ENCODE data around the gene STK32C.
"Not testable (repeated sequence)": the region's sequence is repeated elsewhere in the genome, so short reads cannot be mapped to it uniquely, and the experiment has no call there.

The STK32C gene

GRCh38 chr10:132216441-132216840 lies 91.3 kb downstream of the STK32C start:
- not testable (repeated sequence) for DNase-seq (ENCODE audit: low read depth in 1 of 2, low spot score in 1 of 2)

- no peak for DNase-seq (ENCODE audit: low read depth in 1 of 2, low spot score in 1 of 2)
These were observed 93.8 kb downstream of the STK32C start for GRCh38 chr10:132213917-132214316.

DNA sequence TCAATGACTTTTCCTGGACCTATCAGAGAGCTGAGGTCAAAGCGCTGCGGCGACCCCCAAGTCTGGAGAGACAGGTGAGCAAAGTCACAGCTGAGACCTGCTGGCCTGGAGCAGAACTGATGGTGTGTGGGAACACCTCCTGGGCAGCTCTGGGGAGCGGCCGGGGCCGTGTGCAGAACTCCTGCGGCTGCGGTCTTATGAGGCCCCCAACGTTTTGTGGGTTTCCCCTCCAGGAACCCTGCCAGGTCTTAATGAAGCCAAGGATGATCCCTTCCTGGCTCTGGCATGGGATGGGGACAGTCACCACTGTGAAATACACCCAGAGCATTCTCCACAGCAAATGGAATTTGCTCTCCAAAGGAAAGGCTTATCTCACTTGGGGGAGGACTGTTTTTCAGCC lies 94.9 kb downstream of the STK32C start:
- no peak for DNase-seq (ENCODE audit: low read depth in 1 of 2, low spot score in 1 of 2)

DNA sequence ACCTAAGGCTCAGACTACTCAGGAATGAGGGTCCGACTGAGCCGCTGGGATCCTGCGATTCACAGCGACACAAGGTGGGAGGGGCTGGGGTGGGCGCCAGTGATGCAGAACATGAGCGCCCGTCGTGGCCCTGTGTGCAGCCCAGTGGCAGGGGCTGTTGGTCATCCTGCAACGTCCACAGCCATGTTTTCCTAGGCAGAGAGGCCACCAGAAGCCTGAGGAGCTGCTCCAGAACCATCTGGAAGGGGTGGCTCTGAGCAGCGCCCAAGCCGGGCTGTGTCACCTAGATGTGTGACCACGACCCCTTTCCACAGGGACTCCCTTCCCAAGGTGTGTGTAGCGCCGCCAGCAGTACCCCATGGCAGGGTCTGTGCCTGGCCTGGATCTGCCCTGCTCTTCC lies 96.5 kb downstream of the STK32C start:
- no peak for DNase-seq (ENCODE audit: low read depth in 1 of 2, low spot score in 1 of 2)

DNA sequence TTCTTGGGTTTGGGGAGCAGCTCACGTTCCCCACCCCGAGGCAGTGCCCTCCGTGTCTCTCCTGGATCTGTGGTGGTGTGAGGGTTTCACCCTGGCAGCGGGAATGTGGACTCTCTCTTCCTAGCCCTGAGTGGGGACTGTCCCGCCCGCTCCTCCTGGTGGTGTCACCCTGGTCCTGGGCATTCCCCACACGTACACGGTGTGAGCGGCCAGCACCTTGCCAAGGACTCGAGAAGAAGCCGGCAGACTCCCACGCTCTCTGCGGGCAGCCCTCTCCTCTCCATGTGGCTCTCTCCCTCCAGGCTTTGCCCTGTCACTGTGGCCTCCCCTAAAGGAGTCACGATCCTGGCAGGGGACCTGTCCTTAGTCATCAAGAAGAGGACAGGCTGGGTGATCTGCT lies 97.0 kb downstream of the STK32C start:
- no peak for DNase-seq (ENCODE audit: low read depth in 1 of 2, low spot score in 1 of 2)

DNA sequence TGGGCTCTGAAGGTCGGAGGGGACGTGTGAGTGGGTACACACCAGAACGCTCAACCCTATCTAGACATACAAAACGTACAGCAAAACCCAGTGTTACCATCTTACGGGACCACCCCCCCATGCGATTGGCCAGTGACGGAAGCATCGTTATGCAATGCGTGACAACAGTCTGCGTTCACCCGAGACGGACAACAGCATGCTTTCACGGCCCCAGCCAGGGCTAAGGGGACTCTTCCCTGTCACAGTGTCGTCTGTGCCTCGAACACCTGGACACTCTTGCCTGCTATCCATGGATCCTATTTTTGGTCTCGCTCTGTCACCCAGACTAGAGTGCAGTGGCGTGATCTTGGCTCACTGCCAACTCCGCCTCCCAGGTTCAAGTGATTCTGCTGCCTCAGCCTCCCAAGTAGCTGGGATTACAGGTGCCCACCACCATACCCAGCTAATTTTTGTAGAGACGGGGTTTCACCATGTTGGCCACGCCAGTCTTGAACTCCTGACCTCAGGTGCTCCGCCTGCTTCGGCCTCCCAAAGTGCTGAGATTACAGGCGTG lies 97.7 kb downstream of the STK32C start:
- DNase-seq (ENCODE audit: low read depth in 1 of 2, low spot score in 1 of 2): no peak

DNA sequence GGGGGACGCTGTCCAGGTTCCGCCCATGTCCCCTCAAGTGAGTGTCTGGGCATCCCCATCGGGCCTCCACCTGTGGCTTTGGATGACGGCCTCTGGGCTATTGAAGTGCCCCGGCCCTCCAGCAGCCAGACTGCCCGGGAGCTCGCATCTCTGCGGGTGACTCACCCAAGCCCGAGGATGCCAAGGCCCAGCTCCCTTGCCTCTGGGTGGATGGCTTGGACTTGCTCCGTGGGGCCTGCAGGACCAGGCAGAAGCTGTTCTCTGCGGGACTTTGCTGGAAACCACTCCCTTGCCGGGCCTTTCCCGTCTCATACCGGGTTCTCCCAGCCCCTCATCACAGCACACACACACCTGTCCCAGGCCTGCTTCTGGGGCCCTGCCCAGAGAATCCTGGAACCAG lies 98.6 kb downstream of the STK32C start:
- no peak for DNase-seq (ENCODE audit: low read depth in 1 of 2, low spot score in 1 of 2)

DNA sequence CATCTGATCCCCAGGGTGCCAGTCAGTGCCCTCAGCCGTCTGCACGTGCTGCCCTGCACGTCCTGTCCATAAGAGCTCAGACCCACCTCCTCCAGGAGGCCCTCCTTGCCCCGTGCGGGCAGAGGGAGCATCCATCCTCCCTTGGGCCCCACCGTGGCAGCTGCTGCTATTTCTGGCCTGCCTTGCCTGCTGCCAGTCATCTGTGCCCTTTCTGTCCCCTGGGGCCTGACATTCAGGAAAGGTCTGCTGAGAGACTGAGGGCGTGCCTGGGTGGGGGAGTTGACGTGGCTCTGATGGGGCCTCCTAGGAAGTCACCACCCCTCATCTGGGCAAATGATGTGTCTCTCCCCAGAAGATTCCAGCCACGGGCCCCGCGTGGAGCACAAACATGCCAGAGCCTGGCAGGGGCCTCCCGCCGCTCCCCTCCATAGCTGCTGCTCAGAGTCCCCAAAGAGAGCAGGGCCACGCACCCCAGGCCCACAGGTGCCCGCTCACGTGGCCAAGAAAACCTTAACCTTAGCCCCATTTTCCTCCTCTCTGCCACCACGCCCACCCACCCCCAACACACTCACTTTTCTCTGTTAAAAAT lies 99.2 kb downstream of the STK32C start:
- no peak for DNase-seq (ENCODE audit: low read depth in 1 of 2, low spot score in 1 of 2)

GRCh38 chr10:132207536-132208461 lies 100.0 kb downstream of the STK32C start:
- no peak for DNase-seq (ENCODE audit: low read depth in 1 of 2, low spot score in 1 of 2)

DNA sequence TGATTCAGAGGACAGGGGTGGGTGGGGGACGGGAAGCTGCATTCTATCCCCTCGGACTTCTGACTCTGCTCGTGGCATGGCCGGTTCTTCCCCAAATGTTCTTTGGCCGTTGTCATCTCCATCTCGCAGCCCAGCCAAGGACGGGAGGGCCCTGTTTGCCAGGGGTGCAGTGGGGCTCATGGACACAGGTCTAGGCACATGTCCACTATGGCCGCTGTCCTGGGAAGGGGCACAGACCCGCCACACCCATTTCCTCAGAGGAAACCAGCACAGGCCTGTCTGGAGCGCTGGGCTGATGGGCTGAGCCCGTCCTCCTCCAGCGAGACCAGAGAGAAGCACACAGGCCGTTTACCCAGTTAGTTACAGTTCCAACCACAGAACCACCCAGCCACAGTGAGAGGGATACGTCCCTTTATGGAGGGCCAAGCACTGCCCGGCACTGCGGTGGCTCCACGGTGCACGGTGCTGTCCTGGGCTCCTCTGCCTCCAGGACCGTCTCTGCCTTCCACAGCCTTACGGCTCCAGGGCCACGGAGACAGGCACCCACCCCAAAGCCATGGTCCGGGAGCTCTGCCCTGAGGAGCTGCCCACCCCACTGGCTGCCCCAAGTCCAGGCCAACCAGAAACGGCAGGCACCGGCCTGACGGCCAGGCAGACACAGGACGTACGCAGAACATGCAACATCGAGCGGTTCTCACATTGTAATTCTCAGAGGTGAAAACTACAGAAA lies 100.8 kb downstream of the STK32C start:
- no peak for DNase-seq (ENCODE audit: low read depth in 1 of 2, low spot score in 1 of 2)

GRCh38 chr10:132206377-132206745 lies 101.4 kb downstream of the STK32C start:
- DNase-seq (ENCODE audit: low read depth in 1 of 2, low spot score in 1 of 2): no peak

DNA sequence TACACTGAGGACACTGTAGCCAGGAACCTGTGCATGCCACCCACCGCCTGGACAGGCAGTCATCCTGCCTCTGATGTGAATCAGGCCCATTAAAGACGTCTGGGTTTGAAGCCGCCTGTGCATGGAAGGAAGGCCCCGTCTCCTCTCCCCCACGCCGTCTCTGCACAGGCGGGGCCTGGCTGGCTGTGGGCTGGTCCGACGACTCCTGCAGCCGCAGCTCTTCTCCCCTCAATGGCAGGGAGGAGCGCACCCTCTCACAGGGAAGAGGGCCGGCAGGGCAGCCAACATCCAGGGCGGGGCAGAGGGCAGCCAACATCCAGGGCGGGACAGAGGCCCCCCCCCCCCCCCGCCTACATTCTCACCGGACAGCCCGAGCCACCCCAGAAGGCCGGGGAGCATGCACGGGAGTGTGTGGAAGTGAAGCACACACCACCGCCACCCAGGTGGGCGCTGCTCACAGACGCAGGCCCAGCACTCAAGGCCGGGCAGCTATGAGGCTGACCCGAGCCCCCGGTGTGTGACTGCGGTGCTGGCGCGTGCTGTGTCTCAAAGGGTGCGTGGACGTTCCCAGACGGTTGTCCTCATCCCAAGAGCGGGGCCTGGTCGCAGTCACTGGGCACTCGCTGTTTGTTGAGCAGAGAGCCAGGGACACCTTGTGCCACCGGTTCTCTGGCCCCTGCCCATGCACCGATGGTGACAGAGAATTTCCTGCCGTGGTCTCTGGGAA lies 101.9 kb downstream of the STK32C start:
- no peak for DNase-seq (ENCODE audit: low read depth in 1 of 2, low spot score in 1 of 2)

DNA sequence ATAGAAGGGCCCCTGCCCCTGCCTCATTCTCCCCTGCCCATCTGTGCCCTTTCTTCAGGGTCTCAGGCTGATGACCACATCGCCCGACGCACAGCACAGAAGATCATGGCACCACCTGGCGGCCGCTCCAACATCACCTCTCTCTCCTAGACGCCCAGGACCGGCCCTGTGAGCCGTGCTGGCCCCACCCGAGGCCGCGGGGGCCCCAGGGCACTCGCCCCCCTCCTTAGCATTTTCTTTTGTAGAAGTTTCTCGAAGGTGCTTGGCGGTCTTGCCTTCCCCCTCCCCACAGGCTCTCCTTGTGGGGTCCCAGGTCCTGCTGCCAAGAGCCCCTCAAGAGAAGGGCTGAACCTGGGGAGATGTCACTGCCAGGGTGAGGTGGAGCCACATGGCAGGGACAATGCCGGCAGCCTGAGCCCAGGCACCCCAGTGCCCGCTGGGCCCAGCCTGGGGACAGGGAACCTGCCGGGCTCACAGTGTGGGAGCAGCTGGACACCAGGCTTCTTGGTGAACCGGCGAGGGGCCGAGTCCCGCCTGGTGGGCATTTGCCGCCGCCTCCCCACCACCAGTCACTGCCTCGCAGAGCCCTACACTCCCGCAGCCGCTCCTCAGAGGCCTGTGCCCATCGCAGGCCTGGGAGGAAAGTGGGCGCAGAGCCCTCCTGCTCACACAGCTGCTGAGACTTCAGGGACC lies 102.8 kb downstream of the STK32C start:
- no peak for DNase-seq (ENCODE audit: low read depth in 1 of 2, low spot score in 1 of 2)

DNA sequence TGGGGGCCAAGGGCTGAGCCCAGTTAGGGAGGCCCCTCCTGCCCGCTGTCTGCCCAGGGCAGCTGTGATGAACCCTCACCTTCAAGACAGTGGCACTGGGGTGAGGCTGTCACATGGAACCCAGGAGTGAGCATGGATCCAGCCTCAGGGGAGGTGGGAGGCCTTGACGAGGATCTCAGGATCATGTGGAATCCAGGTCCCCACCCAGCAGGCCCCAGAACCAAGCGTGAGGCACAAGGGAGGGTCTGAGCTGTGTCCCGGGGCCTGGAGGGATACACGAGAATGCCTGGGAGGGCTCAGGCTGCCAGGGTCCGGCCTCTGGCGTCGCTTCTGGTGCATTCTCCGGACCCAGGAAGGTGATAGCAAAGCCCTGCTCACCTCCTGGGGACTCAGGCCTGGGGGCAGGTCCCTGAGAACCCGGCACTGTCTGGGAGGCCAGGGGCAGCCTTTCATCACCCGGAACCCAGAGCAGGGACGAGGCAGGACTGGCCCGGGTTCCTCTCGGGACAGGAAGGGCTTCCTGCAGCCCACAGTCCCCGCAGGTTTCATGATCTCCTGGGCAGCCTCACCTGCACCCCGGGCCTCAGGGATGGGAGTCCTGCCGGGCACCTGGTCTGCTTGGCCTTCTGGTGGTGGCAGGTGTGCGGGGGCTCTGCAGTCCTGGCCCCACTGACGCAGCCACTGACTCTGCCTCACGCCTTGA lies 103.5 kb downstream of the STK32C start:
- DNase-seq (ENCODE audit: low read depth in 1 of 2, low spot score in 1 of 2): no peak

- DNase-seq (ENCODE audit: low read depth in 1 of 2, low spot score in 1 of 2): no peak
These were observed 104.3 kb downstream of the STK32C start for GRCh38 chr10:132203256-132204077.

DNA sequence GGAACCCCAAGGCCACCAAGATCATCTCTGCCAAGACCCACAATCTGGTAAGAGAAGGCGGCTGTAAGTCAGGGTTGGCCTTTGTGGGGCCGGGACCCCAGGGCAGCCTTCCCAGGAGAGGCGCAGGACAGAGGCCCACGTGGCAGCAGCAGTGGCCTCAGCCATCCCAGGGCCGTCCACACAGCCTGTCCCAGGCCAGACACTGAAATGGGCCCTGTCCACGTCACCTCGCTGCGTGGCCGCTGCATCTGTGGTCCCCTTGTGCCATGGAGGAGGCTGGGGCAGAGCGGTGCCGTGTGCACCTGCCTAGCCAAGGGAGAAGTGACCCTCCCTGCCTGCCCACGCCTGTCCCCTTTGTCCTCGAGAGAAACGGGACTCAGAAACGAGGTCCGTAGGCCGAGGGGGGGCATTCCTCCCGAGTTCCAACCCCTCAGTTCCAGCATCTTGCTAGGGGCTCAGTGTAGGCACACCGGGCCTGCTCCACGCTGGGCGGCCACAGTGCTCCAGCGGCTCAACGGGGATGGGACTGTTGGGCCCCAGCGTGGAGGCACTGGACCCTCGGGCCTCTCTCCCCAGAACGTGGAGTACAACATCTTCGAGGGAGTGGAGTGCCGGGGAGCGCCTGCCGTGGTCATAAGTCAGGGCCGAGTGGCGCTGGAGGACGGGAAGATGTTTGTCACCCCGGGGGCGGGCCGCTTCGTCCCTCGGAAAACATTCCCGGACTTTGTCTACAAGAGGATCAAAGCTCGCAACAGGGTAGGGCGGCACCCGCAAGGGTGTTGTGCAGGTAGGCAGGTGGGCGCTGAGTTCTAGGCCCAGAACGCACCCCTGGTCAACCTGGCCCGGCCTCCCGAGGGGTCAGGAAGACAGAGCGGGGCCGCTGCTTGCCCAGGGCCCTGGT lies 105.4 kb downstream of the STK32C start:
- no peak for DNase-seq (ENCODE audit: low read depth in 1 of 2, low spot score in 1 of 2)

GRCh38 chr10:132201111-132201969 lies 106.4 kb downstream of the STK32C start:
- DNase-seq (ENCODE audit: low read depth in 1 of 2, low spot score in 1 of 2): no peak

Measured in activated CD4-positive, alpha-beta T cell treated with anti-CD3 and anti-CD28 coated beads, Interleukin-2, amount 50 U/mL, for 24 hours (primary cell).